Measurements from ENCODE around the gene ITGB6.

DNA sequence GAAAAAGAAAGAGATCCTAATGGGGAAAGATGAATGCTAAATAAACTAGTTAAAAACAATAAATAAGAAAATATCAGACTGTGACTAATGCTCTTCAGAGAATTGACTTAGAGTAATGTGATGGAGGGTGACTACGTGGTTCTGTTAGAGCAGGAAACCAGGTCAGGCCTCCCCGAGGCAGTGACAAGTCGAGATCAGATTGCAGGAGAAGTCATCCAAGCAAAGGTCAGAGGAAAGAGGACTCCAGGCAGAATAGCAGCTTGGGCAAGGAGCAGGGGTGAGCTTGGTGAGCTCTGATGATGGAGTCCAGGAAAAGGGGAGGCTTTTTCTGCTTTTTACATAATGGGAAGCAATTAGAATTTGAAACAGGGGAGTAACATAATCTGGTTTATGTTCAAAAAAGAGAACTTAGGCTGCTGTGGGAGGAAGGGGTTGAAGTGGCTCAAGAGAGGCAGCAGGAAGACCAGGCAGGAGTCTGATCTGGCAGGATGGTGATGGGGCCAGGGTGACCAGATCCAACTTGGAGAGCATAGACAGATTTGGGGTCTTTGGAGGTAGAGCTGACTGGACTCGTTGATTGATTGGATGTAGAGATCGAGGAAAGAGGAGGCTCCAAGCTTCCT, 27.3 kb upstream of the ITGB6 start:
- TF ChIP-seq CTCF (IDR thresholded peaks at IDR 0.05) = no peak
- TF ChIP-seq POLR2A (IDR thresholded peaks at IDR 0.05) = no peak
